ENCODE measurements around the gene JAZF1.

The JAZF1 gene

DNA sequence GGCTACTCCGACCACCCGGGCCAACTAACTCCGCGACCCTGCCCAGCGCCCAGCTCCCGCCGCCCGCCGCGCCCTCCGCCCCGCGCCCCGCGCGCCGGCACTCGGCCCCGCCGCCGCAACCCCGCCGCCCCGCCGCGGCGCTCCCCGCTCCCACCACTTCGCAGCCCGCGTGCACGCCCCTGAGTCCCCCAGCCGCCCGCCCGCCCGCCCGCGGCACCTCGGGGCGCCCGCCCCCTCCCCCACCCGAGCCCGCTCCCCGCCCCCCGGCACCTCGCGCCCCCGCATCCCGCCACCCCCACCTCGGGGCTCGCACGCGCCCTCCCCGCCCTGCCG, 598 bp downstream of the JAZF1 start:
- Histone ChIP-seq H3K36me3 (ENCODE audit: low read length) (no peaks in the 10 kb centered on the region; the same call in 1 of the 2 replicates), H4K20me1 (ENCODE audit: low read depth, low read length) (peaks cover 12% of the 10 kb centered on the region; the same call in 1 of the 2 replicates), H3K27me3 (ENCODE audit: low read length) (no peaks in the 10 kb centered on the region), H3K4me3 (ENCODE audit: insufficient read depth, low read length, poor library complexity, severe bottlenecking) (peak overlapping the region; percentile 89), H3K4me2 (ENCODE audit: low read depth, low read length, poor library complexity, severe bottlenecking) (peak overlapping the region; percentile 64), H3K9me3 (ENCODE audit: insufficient read depth, low read length) (no peaks in the 10 kb centered on the region), H3K79me2 (ENCODE audit: insufficient read depth, low read length) (no peaks in the 10 kb centered on the region), H3K9me2 (replicated peaks; ENCODE audit: insufficient read depth, low read length) (no peaks in the 10 kb centered on the region), H3K9ac (ENCODE audit: low read length) (peak overlapping the region; percentile 63), H2AFZ (ENCODE audit: low read depth, low read length, severe bottlenecking) (peak overlapping the region; percentile 88), H3K27ac (ENCODE audit: low read depth, low read length) (no peak overlapping the region), H3F3A (ENCODE audit: insufficient read depth) (peaks cover 26% of the 10 kb centered on the region)
- TF ChIP-seq, protein P1, sequence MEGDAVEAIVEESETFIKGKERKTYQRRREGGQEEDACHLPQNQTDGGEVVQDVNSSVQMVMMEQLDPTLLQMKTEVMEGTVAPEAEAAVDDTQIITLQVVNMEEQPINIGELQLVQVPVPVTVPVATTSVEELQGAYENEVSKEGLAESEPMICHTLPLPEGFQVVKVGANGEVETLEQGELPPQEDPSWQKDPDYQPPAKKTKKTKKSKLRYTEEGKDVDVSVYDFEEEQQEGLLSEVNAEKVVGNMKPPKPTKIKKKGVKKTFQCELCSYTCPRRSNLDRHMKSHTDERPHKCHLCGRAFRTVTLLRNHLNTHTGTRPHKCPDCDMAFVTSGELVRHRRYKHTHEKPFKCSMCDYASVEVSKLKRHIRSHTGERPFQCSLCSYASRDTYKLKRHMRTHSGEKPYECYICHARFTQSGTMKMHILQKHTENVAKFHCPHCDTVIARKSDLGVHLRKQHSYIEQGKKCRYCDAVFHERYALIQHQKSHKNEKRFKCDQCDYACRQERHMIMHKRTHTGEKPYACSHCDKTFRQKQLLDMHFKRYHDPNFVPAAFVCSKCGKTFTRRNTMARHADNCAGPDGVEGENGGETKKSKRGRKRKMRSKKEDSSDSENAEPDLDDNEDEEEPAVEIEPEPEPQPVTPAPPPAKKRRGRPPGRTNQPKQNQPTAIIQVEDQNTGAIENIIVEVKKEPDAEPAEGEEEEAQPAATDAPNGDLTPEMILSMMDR (IDR thresholded peaks at IDR 0.05; ENCODE audit: insufficient read depth, low read length, poor library complexity, severe bottlenecking) = no peak
- no peak for TF ChIP-seq EZH2phosphoT487 (conservative IDR thresholded peaks at IDR 0.05; ENCODE audit: low read length)

DNA sequence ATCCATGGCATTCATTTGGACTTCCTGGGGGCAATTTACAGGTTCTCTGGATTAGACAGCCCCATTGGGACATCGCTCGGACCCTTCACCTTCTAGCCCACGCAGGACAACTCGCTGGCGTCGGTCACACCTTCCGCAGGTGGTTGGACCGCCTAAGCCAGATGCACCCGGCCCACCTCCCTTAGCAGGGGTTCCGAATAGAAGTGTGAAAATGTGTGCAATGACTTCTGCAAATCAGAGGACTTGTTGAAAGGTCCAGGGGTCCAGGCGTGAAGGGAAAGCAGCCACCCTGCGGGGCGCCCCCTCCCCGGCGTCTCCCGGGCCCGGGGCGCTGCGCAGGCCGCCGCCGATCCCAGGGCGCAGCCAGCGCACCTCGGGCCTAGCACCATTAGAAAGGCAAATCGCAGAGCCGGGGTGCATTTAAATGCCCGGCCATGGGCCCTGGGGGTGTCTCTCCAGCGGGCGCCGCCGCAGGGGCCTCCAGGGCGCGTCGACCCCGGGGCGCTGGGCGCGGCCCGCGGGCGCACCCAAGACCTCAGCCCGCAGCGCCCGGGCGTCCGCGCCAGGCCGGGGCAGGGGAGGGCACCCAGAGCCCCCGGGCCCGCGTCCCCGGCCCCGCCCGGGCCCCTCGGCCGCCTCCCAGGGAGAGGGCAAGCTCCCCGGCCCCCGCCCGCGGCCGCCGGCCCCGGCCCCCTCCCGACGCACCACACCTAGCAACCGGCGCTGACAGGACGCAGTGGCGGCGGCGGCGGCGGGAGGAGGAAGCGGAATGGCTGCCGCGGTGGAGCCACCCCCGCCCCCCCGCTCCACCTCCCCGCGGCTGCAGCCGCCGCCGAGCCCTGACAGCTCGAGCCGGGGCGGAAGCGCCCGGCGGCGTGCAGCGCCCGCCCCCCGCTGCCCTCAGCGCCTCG, 1.2 kb downstream of the JAZF1 start:
- no peak overlapping the region for H2AFZ ChIP-seq (ENCODE audit: low read depth, low read length, severe bottlenecking)
- H3K9me3 ChIP-seq (ENCODE audit: insufficient read depth, low read length) = no peaks in the 10 kb centered on the region
- H3F3A ChIP-seq (ENCODE audit: insufficient read depth) = peaks cover 26% of the 10 kb centered on the region
- no peak overlapping the region for H3K27ac ChIP-seq (ENCODE audit: low read depth, low read length)
- no peaks in the 10 kb centered on the region; the same call in 1 of the 2 replicates for H3K36me3 ChIP-seq (ENCODE audit: low read length)
- H3K4me2 ChIP-seq (ENCODE audit: low read depth, low read length, poor library complexity, severe bottlenecking) = peak overlapping the region; percentile 38
- peak overlapping the region; percentile 32 for H3K4me3 ChIP-seq (ENCODE audit: insufficient read depth, low read length, poor library complexity, severe bottlenecking)
- H4K20me1 ChIP-seq (ENCODE audit: low read depth, low read length) = peaks cover 12% of the 10 kb centered on the region; the same call in 1 of the 2 replicates
- no peak overlapping the region for H3K9ac ChIP-seq (ENCODE audit: low read length)
- no peaks in the 10 kb centered on the region for H3K9me2 ChIP-seq (replicated peaks; ENCODE audit: insufficient read depth, low read length)
- no peak for TF ChIP-seq EZH2phosphoT487 (conservative IDR thresholded peaks at IDR 0.05; ENCODE audit: low read length)
- TF ChIP-seq, protein P1 (IDR thresholded peaks at IDR 0.05; ENCODE audit: insufficient read depth, low read length, poor library complexity, severe bottlenecking) = no peak
- H3K79me2 ChIP-seq (ENCODE audit: insufficient read depth, low read length) = no peaks in the 10 kb centered on the region
- no peaks in the 10 kb centered on the region for H3K27me3 ChIP-seq (ENCODE audit: low read length)

DNA sequence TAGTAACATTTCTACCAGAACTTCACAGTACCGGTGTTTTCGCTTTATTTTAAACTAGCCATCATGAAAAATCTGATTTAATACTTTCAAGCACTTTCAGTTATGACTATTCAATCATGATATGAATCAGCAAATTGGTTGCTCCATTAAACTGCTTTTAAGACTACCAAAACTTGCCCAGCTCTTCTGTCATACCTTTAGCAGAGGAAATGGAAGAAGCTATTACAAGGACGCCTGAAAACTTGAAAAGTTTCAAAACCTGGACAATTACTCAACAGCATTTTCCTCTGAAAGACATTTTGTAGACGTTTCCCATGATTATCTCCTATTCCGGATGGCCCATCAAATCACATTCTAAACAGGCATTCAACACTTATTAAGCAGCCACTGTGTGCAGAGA, 2.0 kb downstream of the JAZF1 start:
- Histone ChIP-seq H3K27ac (ENCODE audit: low read depth, low read length) (no peak overlapping the region), H3K9ac (ENCODE audit: low read length) (no peak overlapping the region), H3K9me2 (replicated peaks; ENCODE audit: insufficient read depth, low read length) (no peaks in the 10 kb centered on the region), H4K20me1 (ENCODE audit: low read depth, low read length) (peaks cover 12% of the 10 kb centered on the region; the same call in 1 of the 2 replicates), H2AFZ (ENCODE audit: low read depth, low read length, severe bottlenecking) (no peak overlapping the region), H3K27me3 (ENCODE audit: low read length) (no peaks in the 10 kb centered on the region), H3K36me3 (ENCODE audit: low read length) (no peaks in the 10 kb centered on the region; the same call in 1 of the 2 replicates), H3F3A (ENCODE audit: insufficient read depth) (peaks cover 26% of the 10 kb centered on the region), H3K4me3 (ENCODE audit: insufficient read depth, low read length, poor library complexity, severe bottlenecking) (no peak overlapping the region), H3K4me2 (ENCODE audit: low read depth, low read length, poor library complexity, severe bottlenecking) (no peak overlapping the region), H3K79me2 (ENCODE audit: insufficient read depth, low read length) (no peaks in the 10 kb centered on the region), H3K9me3 (ENCODE audit: insufficient read depth, low read length) (no peaks in the 10 kb centered on the region)
- 0 out of 2 replicates have a peak, but pooled peaks have one; percentile 57 for TF ChIP-seq EZH2phosphoT487 (conservative IDR thresholded peaks at IDR 0.05; ENCODE audit: low read length)
- TF ChIP-seq, protein P1 (IDR thresholded peaks at IDR 0.05; ENCODE audit: insufficient read depth, low read length, poor library complexity, severe bottlenecking) = no peak

Data from SU-DHL-6 (cell line).